Colonic mucosa (tissue), 4 donors: ENCODE results near the gene EXO1. TPM values are rescaled to one million over a fixed set of nuclear protein-coding genes. Genes with fewer than 3 reads are reported as not detected.

Experiments
- DNase-seq: peaks from one replicate; pipeline ENCODE4 v3.0.0-alpha.2; 2020
- H3K27ac ChIP-seq: fragments of 200-600 bp; one replicate; pipeline ENCODE4 v1.8.0; 2021
- H3K27me3 ChIP-seq: fragments of 200-600 bp; one replicate; pipeline ENCODE4 v1.8.0; 2021
- H3K36me3 ChIP-seq: fragments of 200-600 bp; one replicate; pipeline ENCODE4 v1.8.0; 2021
- H3K4me1 ChIP-seq: fragments of 200-600 bp; one replicate; pipeline ENCODE4 v1.8.0; 2021; ENCODE audit warnings: mild to moderate bottlenecking
- H3K4me3 ChIP-seq: fragments of 200-600 bp; one replicate; pipeline ENCODE4 v1.8.0; 2021
- H3K9ac ChIP-seq, 2 donors: one replicate each; pipeline ENCODE4 v1.7.0; 2013; ENCODE audit warnings: control low read depth in 2 of 2, low read depth in 2 of 2, low read length in 2 of 2
- H3K9me3 ChIP-seq: fragments of 200-600 bp; one replicate; pipeline ENCODE4 v1.8.0; 2021
- intact Hi-C: fragments of 100-400 bp; cut with DNase I; formaldehyde crosslinking; loops from one replicate; pipeline ENCODE4 v1.14.1; 2022
- total RNA-seq, 2 donors: library from RNA; stranded (reverse); fragmentation: NEBNext Ultra II Directional in 1 of 2; extraction: Animal tissue kit (Norgen Biotek cat#: 25700) in 1 of 2; gene quantifications; one replicate each; pipeline ENCODE4 v1.2.1, GENCODE V29; 2021
- TF ChIP-seq, protein P1 (sequence below): fragments of 200-600 bp; IDR thresholded peaks from one replicate; pipeline ENCODE4 v1.8.0; 2022; ENCODE audit warnings: antibody characterized with exemption, mild to moderate bottlenecking
- donor health status: healthy.
- donor health status: DM: no; HTN: no; CAD: no.
- donor health status: DM: no; HTN: no; CAD: no.

The EXO1 gene
- total RNA-seq, 2 donors from 2014 or later, result 5.1 to 17.6 TPM

DNA sequence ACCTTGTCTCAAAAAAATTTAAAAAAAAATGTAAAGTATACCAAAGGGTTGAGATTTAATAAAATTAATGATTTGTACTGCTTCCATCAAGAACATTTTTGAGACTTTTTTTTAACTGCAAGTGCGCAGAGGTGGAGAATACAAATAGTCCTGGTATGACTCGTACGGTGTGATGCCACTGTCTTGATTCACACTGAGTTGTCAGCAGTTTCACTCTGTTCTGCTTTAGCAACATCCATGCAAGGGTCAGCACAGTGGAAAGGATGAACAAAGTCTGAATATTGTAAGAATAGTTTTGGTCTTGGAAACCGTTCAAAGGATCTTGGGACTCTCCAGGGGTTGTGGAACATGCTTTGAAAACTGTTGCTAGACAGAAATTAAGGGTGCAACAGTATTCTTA is 40.2 kb downstream of the EXO1 start:
- Histone ChIP-seq H3K9me3 (no peaks in the 10 kb centered on the region), H3K27me3 (no peaks in the 10 kb centered on the region), H3K4me1 (no peaks in the 10 kb centered on the region), H3K4me3 (no peak overlapping the region), H3K9ac (no peak overlapping the region), H3K27ac (no peak overlapping the region), H3K36me3 (no peaks in the 10 kb centered on the region)
- no peak for DNase-seq
- TF ChIP-seq, protein P1, sequence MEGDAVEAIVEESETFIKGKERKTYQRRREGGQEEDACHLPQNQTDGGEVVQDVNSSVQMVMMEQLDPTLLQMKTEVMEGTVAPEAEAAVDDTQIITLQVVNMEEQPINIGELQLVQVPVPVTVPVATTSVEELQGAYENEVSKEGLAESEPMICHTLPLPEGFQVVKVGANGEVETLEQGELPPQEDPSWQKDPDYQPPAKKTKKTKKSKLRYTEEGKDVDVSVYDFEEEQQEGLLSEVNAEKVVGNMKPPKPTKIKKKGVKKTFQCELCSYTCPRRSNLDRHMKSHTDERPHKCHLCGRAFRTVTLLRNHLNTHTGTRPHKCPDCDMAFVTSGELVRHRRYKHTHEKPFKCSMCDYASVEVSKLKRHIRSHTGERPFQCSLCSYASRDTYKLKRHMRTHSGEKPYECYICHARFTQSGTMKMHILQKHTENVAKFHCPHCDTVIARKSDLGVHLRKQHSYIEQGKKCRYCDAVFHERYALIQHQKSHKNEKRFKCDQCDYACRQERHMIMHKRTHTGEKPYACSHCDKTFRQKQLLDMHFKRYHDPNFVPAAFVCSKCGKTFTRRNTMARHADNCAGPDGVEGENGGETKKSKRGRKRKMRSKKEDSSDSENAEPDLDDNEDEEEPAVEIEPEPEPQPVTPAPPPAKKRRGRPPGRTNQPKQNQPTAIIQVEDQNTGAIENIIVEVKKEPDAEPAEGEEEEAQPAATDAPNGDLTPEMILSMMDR, result no peak
- intact Hi-C loops, result no loop called here

DNA sequence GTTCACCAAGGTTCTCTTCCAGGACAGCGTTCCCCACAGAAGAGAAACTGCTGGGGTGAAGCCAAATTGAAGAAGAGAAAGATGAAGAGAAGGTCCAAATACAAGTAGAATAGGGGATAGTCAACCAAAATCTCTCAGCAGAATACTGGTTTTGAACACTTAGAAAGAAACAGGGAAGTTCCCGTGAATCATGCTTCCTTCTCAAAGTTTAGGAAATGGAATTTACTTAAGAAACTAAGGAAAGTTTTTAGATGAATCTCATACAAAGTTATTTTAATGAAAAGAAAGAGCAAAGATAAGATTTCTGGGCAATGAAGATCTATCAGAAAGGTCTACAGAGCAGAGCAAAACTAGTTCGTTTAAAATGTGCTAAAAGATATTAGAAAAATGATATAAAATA is 43.3 kb downstream of the EXO1 start:
- intact Hi-C loops, result no loop called here
- Histone ChIP-seq H3K36me3 (no peaks in the 10 kb centered on the region), H3K27me3 (no peaks in the 10 kb centered on the region), H3K4me3 (no peak overlapping the region), H3K4me1 (no peaks in the 10 kb centered on the region), H3K9ac (no peak overlapping the region), H3K27ac (no peak overlapping the region), H3K9me3 (no peaks in the 10 kb centered on the region)
- TF ChIP-seq, protein P1, result no peak
- DNase-seq, result no peak

DNA sequence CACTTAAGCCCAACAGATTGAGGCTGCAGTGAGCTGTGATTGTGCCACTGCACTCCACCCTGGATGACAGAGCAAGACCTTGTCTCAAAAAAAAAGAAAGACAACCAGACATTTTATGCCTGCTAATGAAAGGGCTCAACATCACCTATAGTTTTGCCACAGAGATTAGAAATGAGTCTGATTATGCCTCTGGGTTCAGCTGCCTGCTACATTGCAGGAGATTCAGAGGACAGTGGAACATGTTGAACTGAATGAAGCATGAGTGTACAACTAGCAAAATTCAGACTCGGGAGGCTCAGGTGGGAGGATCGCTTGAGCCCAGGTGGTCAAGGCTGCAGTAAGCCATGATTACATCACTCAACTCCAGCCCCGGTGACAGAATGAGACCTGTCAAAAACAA is 46.0 kb downstream of the EXO1 start:
- no peak overlapping the region for H3K4me3 ChIP-seq
- TF ChIP-seq, protein P1, result no peak
- no peaks in the 10 kb centered on the region for H3K36me3 ChIP-seq
- no peaks in the 10 kb centered on the region for H3K4me1 ChIP-seq
- H3K27me3 ChIP-seq, result no peaks in the 10 kb centered on the region
- no peak overlapping the region for H3K9ac ChIP-seq
- no peak for DNase-seq
- H3K9me3 ChIP-seq, result no peaks in the 10 kb centered on the region
- intact Hi-C loops, result no loop called here
- H3K27ac ChIP-seq, result no peak overlapping the region

DNA sequence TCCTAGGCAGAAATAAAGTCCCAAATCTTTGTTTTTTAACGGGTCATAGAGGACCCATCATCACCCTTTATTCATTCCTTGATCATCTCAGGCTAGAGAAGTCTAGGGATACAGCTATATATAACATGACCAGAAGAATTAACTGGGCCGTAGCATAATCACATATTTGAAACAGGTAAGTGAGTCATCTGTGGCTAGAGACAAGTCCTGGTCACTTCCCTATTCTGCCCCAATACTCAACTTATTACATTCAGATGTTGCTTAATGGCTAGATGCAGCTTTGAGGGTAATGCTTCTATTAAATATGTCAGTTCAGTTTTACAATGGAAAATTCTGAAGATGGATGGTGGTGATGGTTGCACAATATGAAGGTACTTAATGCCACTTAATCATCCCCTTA is 47.0 kb downstream of the EXO1 start:
- no peak for DNase-seq
- TF ChIP-seq, protein P1, result no peak
- no peak overlapping the region for H3K4me3 ChIP-seq
- H3K27me3 ChIP-seq, result no peaks in the 10 kb centered on the region
- H3K9me3 ChIP-seq, result no peaks in the 10 kb centered on the region
- intact Hi-C loops, result loop anchor here (5.0 kb wide), 1 partner anchor 122 kb away; no protein-coding TSS in a partner anchor
- no peaks in the 10 kb centered on the region for H3K36me3 ChIP-seq
- H3K27ac ChIP-seq, result no peak overlapping the region
- H3K9ac ChIP-seq, result no peak overlapping the region
- no peaks in the 10 kb centered on the region for H3K4me1 ChIP-seq

DNA sequence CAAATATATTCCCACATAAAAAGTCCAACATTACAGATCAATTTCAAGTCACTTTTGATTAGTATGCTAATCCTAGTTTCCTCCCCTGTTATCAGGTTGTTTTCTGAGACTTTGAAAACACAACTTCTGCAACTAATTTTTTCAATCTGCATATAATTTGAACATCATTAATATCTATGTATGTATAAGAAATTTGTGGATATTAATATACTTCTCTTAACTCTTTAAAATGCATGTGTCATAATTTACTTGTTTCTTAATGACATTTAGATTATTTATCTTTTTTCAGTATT is 48.6 kb downstream of the EXO1 start:
- H3K4me1 ChIP-seq, result no peaks in the 10 kb centered on the region
- H3K4me3 ChIP-seq, result no peak overlapping the region
- TF ChIP-seq, protein P1, result no peak
- no peaks in the 10 kb centered on the region for H3K9me3 ChIP-seq
- H3K27me3 ChIP-seq, result no peaks in the 10 kb centered on the region
- no peaks in the 10 kb centered on the region for H3K36me3 ChIP-seq
- DNase-seq, result no peak
- intact Hi-C loops, result loop anchor here (5.0 kb wide), 1 partner anchor 121 kb away; no protein-coding TSS in a partner anchor
- no peak overlapping the region for H3K9ac ChIP-seq
- H3K27ac ChIP-seq, result no peak overlapping the region

DNA sequence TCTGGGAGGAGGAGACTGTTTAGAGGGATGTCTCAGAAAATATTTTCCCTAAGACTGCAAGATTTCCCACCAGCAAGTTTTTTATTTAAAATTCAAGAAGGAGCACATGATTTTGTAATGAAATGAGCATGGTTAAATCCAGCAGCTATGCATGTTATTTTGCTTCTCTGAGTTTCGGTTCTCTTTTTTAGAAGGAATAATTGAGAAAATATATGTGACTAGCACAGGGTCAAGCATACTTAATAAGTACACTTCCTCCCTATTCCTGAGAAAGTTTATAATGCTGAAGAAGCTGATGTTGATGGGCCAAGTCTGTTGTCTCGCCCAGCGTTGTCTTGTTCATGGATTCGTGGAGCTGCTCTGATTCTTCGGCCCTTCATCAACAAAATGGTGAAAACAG is 51.2 kb downstream of the EXO1 start:
- no peak overlapping the region for H3K27ac ChIP-seq
- H3K4me1 ChIP-seq, result no peaks in the 10 kb centered on the region
- H3K4me3 ChIP-seq, result no peak overlapping the region
- intact Hi-C loops, result loop anchor here (5.0 kb wide), 1 partner anchor 118 kb away; no protein-coding TSS in a partner anchor
- H3K9me3 ChIP-seq, result no peaks in the 10 kb centered on the region
- no peaks in the 10 kb centered on the region for H3K36me3 ChIP-seq
- H3K27me3 ChIP-seq, result no peaks in the 10 kb centered on the region
- TF ChIP-seq, protein P1, result no peak
- no peak for DNase-seq
- H3K9ac ChIP-seq, result no peak overlapping the region
